GM10266 (cell line): ENCODE measurements around the gene RTCA.

Source experiments
- DNase-seq: peaks from one replicate; pipeline ENCODE4 v3.0.0; 2012; ENCODE audit errors: extremely low spot score
- CTCF ChIP-seq: IDR thresholded peaks from 2 replicates; pipeline ENCODE4 v1.5.1; 2012; ENCODE audit warnings: mild to moderate bottlenecking, low read depth; ENCODE audit not compliant: control insufficient read depth, insufficient read depth; ENCODE audit errors: missing control alignments

The RTCA gene

GRCh38 chr1:100340494-100340893 lies 74.5 kb downstream of the RTCA start:
- DNase-seq, result no peak
- no peak for TF ChIP-seq CTCF

DNA sequence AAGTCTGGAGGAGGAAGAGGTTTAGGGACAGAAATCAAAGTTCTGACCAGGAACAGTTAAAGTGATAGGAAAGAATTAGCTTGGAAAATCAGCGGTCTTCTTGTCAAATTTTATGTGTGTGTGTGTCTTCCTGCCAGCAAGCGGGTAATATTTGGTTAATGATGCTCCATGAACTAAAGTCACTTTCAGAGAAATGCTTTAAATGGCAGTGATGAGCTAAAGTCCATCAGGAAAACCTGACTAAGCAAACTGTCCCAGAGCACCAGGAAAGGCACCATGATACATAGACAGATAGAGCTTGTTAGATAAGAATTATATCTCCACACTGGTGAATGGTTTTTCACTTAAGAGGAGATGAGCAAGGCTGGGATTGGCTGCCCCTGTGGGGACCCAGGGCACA lies 76.3 kb downstream of the RTCA start:
- DNase-seq, result no peak
- no peak for TF ChIP-seq CTCF
